Gastrocnemius medialis (tissue), 4 donors: Measurements from ENCODE around the gene SLC38A8. TPM values are rescaled to one million over a fixed set of nuclear protein-coding genes. Genes with fewer than 3 reads are reported as not detected.
A peak's percentile ranks its signal among the peaks of the same experiment; 100 is the strongest.

Source experiments
- ATAC-seq, 2 donors: fragments of 150-250 bp; one replicate each; pipeline ENCODE4 v1.9.1; 2016
- DNase-seq, 2 donors: peaks; one replicate each; pipeline ENCODE4 v3.0.0-alpha.2; 2019
- H3K27ac ChIP-seq, 4 donors: fragments of 200-600 bp; sonication (generic); 1 replicate in 1 of 4; 2 replicates in 3 of 4; pipeline ENCODE4 v1.5.1; 2016 to 2018; ENCODE audit warnings: mild to moderate bottlenecking in 2 of 4, moderate library complexity in 1 of 4
- H3K27me3 ChIP-seq, 3 donors: fragments of 200-600 bp; sonication (generic) in 2 of 3; 1 replicate in 1 of 3; 2 replicates in 2 of 3; pipeline versions ENCODE4 v1.5.1 to v1.6.0; 2016 to 2019; ENCODE audit warnings: mild to moderate bottlenecking in 1 of 3, moderate library complexity in 1 of 3
- H3K36me3 ChIP-seq, 2 donors: fragments of 200-600 bp; sonication (generic) in 1 of 2; one replicate each; pipeline ENCODE4 v1.5.1; 2017 to 2018
- H3K4me1 ChIP-seq, 2 donors: fragments of 200-600 bp; sonication (generic) in 1 of 2; one replicate each; pipeline ENCODE4 v1.5.1; 2016 to 2017; ENCODE audit warnings: mild to moderate bottlenecking in 2 of 2
- H3K4me3 ChIP-seq, 4 donors: fragments of 200-600 bp; sonication (generic) in 3 of 4; 1 replicate in 1 of 4; 2 replicates in 3 of 4; pipeline ENCODE4 v1.5.1; 2016 to 2019; ENCODE audit warnings: mild to moderate bottlenecking in 2 of 4
- H3K9me3 ChIP-seq, 3 donors: fragments of 200-600 bp; sonication (generic) in 2 of 3; 1 replicate in 1 of 3; 2 replicates in 2 of 3; pipeline ENCODE4 v1.5.1; 2016 to 2019
- POLR2A ChIP-seq, 2 donors: fragments of 450-650 bp; IDR thresholded peaks; one replicate each; pipeline ENCODE4 v1.6.1; 2017; ENCODE audit warnings: antibody characterized with exemption in 2 of 2, mild to moderate bottlenecking in 2 of 2, moderate library complexity in 2 of 2
- in situ Hi-C, 4 donors: fragments of 200-750 bp; cut with MboI; loops; one replicate each; pipeline versions ENCODE4 v1.15.0 to v1.8.0; 2017; ENCODE audit warnings: low sequenced_read_pairs in 4 of 4
- intact Hi-C: fragments of 100-400 bp; cut with DNase I; formaldehyde crosslinking; loops from one replicate; pipeline ENCODE4 v1.15.1; 2023; ENCODE audit warnings: low total_unique reads
- total RNA-seq, 4 donors: library from RNA; depleted of rRNA; stranded (reverse); fragments of >200 nt; gene quantifications; one replicate each; pipeline versions ENCODE4 v1.1.0 to v1.2.3, GENCODE V29; 2016
- TF ChIP-seq, protein P1 (sequence below), 5 experiments: fragments of 450-650 bp in 3 of 5; fragments of 200-600 bp in 2 of 5; sonication (generic) in 2 of 5; IDR thresholded peaks in 4 of 5; conservative IDR thresholded peaks in 1 of 5; 1 replicate in 4 of 5; 2 replicates in 1 of 5; pipeline ENCODE4 v1.5.1; 2016 to 2019; ENCODE audit warnings: antibody characterized with exemption in 5 of 5, mild to moderate bottlenecking in 3 of 5, moderate library complexity in 3 of 5

Gene SLC38A8
- total RNA-seq, 4 donors from 2014 or later = not detected

DNA sequence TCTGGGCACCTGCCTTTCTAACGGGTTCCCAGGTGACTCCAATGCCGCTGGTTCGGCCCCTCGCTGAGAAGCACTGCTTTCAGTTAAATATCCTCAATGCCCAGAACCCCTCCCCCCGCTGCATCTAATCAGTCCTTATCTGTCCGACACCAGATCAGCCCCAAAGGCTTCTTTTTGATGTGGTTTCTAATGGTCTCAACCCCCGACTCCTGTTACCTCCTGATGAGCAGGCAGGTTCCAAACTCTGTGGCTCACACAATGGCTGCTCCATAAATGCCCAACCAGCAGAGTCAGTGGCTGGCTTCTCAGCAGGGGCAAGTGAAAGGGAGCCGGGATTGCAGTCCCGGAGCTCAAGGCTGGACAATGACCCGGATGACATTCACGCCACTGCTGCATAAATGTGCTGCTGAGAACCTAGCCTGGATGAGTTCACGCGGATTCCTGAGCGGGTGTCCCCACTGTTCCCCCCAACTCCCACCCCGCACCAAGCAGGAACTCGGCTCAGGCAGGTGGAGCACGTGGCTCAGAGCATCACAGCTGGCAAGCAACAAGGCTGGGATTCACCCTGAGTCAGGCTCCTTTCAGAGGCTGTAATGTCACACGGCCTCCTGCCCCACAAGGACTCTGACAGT lies 1.0 kb upstream of the SLC38A8 start:
- no peak for ATAC-seq
- Histone ChIP-seq H3K27me3 (peaks cover 0 to 4% (median 2%) of the 10 kb centered on the region in 3 donors), H3K4me1 (peaks cover 0 to 10% of the 10 kb centered on the region in 2 donors), H3K9me3 (no peaks in the 10 kb centered on the region), H3K36me3 (no peaks in the 10 kb centered on the region), H3K4me3 (no peak overlapping the region), H3K27ac (no peak overlapping the region)
- in situ Hi-C loops (loop anchor here in 1 of 4 donors (10.0 kb wide), 1 partner anchor 119 kb away; no protein-coding TSS in a partner anchor), intact Hi-C loops (no loop called here)
- TF ChIP-seq POLR2A (IDR thresholded peaks at IDR 0.05) = no peak
- TF ChIP-seq, protein P1, sequence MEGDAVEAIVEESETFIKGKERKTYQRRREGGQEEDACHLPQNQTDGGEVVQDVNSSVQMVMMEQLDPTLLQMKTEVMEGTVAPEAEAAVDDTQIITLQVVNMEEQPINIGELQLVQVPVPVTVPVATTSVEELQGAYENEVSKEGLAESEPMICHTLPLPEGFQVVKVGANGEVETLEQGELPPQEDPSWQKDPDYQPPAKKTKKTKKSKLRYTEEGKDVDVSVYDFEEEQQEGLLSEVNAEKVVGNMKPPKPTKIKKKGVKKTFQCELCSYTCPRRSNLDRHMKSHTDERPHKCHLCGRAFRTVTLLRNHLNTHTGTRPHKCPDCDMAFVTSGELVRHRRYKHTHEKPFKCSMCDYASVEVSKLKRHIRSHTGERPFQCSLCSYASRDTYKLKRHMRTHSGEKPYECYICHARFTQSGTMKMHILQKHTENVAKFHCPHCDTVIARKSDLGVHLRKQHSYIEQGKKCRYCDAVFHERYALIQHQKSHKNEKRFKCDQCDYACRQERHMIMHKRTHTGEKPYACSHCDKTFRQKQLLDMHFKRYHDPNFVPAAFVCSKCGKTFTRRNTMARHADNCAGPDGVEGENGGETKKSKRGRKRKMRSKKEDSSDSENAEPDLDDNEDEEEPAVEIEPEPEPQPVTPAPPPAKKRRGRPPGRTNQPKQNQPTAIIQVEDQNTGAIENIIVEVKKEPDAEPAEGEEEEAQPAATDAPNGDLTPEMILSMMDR (IDR thresholded peaks at IDR 0.05 in 4 of 5, conservative IDR thresholded peaks at IDR 0.05 in 1 of 5) = no peak
- DNase-seq = no peak

DNA sequence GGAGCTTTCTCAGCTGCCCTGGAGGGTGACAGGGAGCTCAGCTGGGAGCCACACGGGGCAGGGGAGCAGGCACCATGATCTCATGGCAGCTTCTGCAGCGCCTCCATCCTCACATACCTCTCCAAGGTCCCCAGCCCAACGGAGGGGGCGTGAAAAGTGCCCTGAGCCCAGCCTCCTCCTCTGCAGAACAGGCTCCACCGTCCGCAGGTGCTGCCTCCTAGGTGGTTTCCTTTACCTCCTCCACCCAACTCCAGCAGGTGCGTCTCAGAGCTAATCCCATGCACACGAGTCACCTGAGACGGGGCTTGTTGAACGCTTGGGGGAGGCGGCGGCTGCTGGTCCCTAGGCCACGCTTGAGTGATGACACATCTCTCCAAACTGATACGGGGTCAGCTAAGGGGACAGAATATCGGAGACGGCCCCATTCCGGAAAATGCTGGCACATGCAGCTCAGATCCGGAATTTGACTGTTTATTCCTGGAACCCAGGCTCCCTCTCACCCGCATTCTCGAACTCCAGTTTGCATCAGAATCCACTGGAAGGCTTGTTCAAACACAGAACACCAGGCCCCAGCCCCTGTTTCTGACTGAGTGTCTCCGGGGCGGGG lies 387 bp upstream of the SLC38A8 start:
- H3K27me3 ChIP-seq = peaks cover 0 to 4% (median 3%) of the 10 kb centered on the region in 3 donors
- ATAC-seq = no peak

DNA sequence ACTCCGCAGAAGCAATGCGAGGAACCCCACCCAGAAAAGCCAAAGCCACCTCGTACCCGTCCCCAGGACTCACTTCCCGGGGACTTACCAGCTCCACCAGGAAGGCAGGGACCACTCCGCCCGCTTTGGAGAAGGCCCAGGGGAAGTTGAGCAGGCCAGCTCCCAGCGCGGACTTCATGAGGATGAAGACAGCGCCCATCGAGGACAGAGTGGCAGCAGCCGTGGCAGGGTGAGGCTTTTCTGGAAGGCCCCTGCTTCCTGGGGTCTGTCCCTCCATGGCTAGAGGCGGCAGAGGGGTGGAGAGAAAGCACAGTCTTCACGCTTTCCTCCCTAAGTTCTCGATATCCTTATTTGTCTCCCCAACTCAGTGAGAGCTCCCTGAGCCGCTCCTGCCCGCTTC lies 714 bp downstream of the SLC38A8 start:
- Histone ChIP-seq H3K27ac (no peak overlapping the region), H3K27me3 (peaks cover 0 to 4% (median 3%) of the 10 kb centered on the region in 3 donors), H3K9me3 (no peaks in the 10 kb centered on the region), H3K36me3 (no peaks in the 10 kb centered on the region), H3K4me3 (no peak overlapping the region), H3K4me1 (peaks cover 0 to 10% of the 10 kb centered on the region in 2 donors)
- intact Hi-C loops (no loop called here), in situ Hi-C loops (loop anchor here in 1 of 4 donors (10.0 kb wide), 1 partner anchor 117 kb away; no protein-coding TSS in a partner anchor)
- no peak for TF ChIP-seq POLR2A (IDR thresholded peaks at IDR 0.05)
- TF ChIP-seq, protein P1 (IDR thresholded peaks at IDR 0.05 in 4 of 5, conservative IDR thresholded peaks at IDR 0.05 in 1 of 5) = no peak
- ATAC-seq (no peak), DNase-seq (no peak)

More for the DNA sequence above, 387 bp upstream of the SLC38A8 start:
- in situ Hi-C loops = loop anchor here in 1 of 4 donors (10.0 kb wide), 1 partner anchor 118 kb away; no protein-coding TSS in a partner anchor
- Histone ChIP-seq H3K4me1 (peaks cover 0 to 10% of the 10 kb centered on the region in 2 donors), H3K36me3 (no peaks in the 10 kb centered on the region), H3K9me3 (no peaks in the 10 kb centered on the region), H3K4me3 (no peak overlapping the region), H3K27ac (no peak overlapping the region)
- DNase-seq = no peak
- intact Hi-C loops = no loop called here
- TF ChIP-seq, protein P1 (IDR thresholded peaks at IDR 0.05 in 4 of 5, conservative IDR thresholded peaks at IDR 0.05 in 1 of 5) = no peak
- no peak for TF ChIP-seq POLR2A (IDR thresholded peaks at IDR 0.05)

DNA sequence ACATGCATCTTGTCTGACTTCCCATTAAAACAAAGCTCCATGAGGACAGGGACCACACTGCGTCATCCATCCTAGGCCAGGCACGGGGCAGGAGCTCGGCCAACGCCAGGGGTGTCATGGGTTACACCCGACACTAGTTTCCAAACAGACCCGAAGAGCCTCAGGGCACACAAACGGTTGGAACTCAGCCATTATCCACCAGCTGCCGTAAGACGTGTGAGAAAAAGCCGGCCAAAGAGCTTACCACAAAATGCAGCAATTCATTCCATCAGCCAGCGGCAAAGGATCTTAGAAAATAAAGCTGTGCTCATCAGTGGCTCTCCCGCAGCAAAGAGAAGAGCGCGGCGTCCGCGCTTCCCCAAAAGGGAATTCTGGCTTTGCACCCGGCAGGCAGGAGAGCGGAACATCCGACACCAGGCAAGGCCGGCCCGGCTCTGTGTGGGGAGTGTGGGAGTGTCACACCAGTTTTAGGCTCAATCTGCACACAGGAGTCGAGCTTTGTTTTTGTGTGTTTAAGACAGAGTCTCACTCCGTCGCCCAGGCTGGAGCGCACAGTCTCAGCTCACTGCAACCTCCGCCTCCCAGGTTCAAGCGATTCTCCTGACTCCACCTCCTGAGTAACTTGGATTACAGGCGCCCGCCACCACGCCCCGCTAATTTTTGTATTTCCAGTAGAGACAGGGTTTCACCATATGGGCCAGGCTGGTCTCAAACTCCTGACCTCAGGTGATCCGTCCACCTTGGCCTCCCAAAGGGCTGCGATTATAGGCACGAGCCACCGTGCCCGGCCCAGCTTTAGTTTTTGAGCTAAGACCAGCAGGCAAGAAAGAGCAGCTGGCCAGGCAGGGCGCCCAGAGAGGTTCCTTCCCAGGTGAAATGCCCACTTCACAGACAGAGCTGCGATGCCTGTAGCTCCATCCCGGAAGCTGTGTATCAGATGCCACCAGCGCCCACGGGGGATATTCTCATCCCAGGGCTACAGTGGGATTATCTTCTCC lies 1.5 kb downstream of the SLC38A8 start:
- H3K36me3 ChIP-seq = no peaks in the 10 kb centered on the region
- H3K27me3 ChIP-seq = peaks cover 0 to 4% (median 3%) of the 10 kb centered on the region in 3 donors
- H3K9me3 ChIP-seq = no peaks in the 10 kb centered on the region
- peak overlapping the region in 3 of 4 donors; percentile 15 to 31 (median 30) for H3K4me3 ChIP-seq
- DNase-seq (no peak), ATAC-seq (peak in 1 of 2 donors; percentile 35)
- in situ Hi-C loops (loop anchor here in 1 of 4 donors (10.0 kb wide), 1 partner anchor 116 kb away; no protein-coding TSS in a partner anchor), intact Hi-C loops (no loop called here)
- peaks cover 0 to 10% of the 10 kb centered on the region in 2 donors for H3K4me1 ChIP-seq
- TF ChIP-seq, protein P1 (IDR thresholded peaks at IDR 0.05 in 4 of 5, conservative IDR thresholded peaks at IDR 0.05 in 1 of 5) = no peak
- peak in 1 of 2 donors; percentile 11 for TF ChIP-seq POLR2A (IDR thresholded peaks at IDR 0.05)
- H3K27ac ChIP-seq = no peak overlapping the region
